IMR-90 (cell line): Measurements from ENCODE around the gene DCLRE1C. TPM values are rescaled to one million over a fixed set of nuclear protein-coding genes. Genes with fewer than 3 reads are reported as not detected.

Experiments
- ATAC-seq: fragments of 200-7000 bp; cut with Tn5 transposase; 2 replicates; pipeline ENCODE4 v1.9.1; 2020; ENCODE audit warnings: low read depth, mild to moderate bottlenecking, moderate library complexity
- BruUV-seq: library from RNA; stranded (reverse); fragments of 400-500 nt; replicated peaks from 2 replicates; lab custom pipeline; 2021; lab: Mats Ljungman, UMichigan
- CTCF ChIA-PET: fragments of 300-600 bp; formaldehyde crosslinking; extraction: SDS; loops from one replicate; lab custom pipeline; 2021; ENCODE audit warnings: antibody characterized with exemption; lab: Yijun Ruan, JAX
- POLR2A ChIA-PET: fragments of 300-600 bp; sonication (Branson Sonifier 250); formaldehyde crosslinking; loops from one replicate; lab custom pipeline; 2022; ENCODE audit warnings: antibody characterized with exemption; ENCODE audit not compliant: unreplicated experiment; lab: Charles Lee
- DNase-seq: peaks from one replicate; pipeline ENCODE4 v3.0.0; 2013
- H2AFZ ChIP-seq: replicated peaks from 2 replicates; pipeline ENCODE3; 2013; ENCODE audit warnings: low read length, mild to moderate bottlenecking; ENCODE audit not compliant: poor library complexity
- H2AK5ac ChIP-seq: 2 replicates; pipeline ENCODE4 v1.6.1; 2013; ENCODE audit warnings: low read depth, low read length, inconsistent platforms
- H2AK9ac ChIP-seq: replicated peaks from 2 replicates; pipeline ENCODE3; 2013; ENCODE audit warnings: mild to moderate bottlenecking, low read depth, low read length, moderate library complexity; ENCODE audit not compliant: poor library complexity
- H2BK120ac ChIP-seq: 2 replicates; pipeline ENCODE4 v1.6.1; 2013; ENCODE audit warnings: low read depth, low read length, inconsistent platforms
- H2BK15ac ChIP-seq: 3 replicates; pipeline ENCODE4 v1.6.1; 2013; ENCODE audit warnings: low read depth, low read length, inconsistent platforms
- H2BK20ac ChIP-seq: 2 replicates; pipeline ENCODE4 v1.6.1; 2013; ENCODE audit warnings: low read depth, mild to moderate bottlenecking, inconsistent platforms, low read length, moderate library complexity
- H2BK5ac ChIP-seq: 2 replicates; pipeline ENCODE4 v1.6.1; 2013; ENCODE audit warnings: mild to moderate bottlenecking, low read depth, low read length, inconsistent platforms; ENCODE audit not compliant: poor library complexity, severe bottlenecking
- H3K14ac ChIP-seq: replicated peaks from 2 replicates; pipeline ENCODE4 v1.6.1; 2013; ENCODE audit warnings: low read depth, low read length, inconsistent platforms
- H3K18ac ChIP-seq: 2 replicates; pipeline ENCODE4 v1.6.1; 2013; ENCODE audit warnings: low read depth, low read length, control low read depth
- H3K23ac ChIP-seq: 2 replicates; pipeline ENCODE4 v1.6.1; 2013; ENCODE audit warnings: low read depth, low read length, inconsistent platforms
- H3K27ac ChIP-seq: 2 replicates; pipeline ENCODE4 v1.5.1; 2013; ENCODE audit warnings: mild to moderate bottlenecking, control low read depth, low read length; ENCODE audit not compliant: insufficient read depth
- H3K27me3 ChIP-seq: 2 replicates; pipeline ENCODE4 v1.6.1; 2013; ENCODE audit warnings: low read length; ENCODE audit not compliant: control insufficient read depth, insufficient read depth
- H3K36me3 ChIP-seq: 2 replicates; pipeline ENCODE4 v1.6.1; 2013; ENCODE audit warnings: low read length, mixed read lengths; ENCODE audit not compliant: control insufficient read depth, insufficient read depth
- H3K4ac ChIP-seq: 2 replicates; pipeline ENCODE4 v1.6.1; 2013; ENCODE audit warnings: low read depth, low read length, inconsistent platforms
- H3K4me1 ChIP-seq: 2 replicates; pipeline ENCODE4 v1.6.1; 2013; ENCODE audit warnings: low read length, mixed read lengths; ENCODE audit not compliant: control insufficient read depth, insufficient read depth
- H3K4me2 ChIP-seq: 2 replicates; pipeline ENCODE4 v1.6.1; 2013; ENCODE audit warnings: low read depth, mild to moderate bottlenecking, control low read depth, low read length, moderate library complexity
- H3K4me3 ChIP-seq: 2 replicates; pipeline ENCODE4 v1.5.1; 2013; ENCODE audit warnings: low read depth, mild to moderate bottlenecking, control low read depth, low read length, moderate library complexity; ENCODE audit not compliant: insufficient read depth
- H3K56ac ChIP-seq: 2 replicates; pipeline ENCODE4 v1.6.1; 2013; ENCODE audit warnings: low read length, inconsistent platforms; ENCODE audit not compliant: insufficient read depth; ENCODE audit errors: extremely low read depth
- H3K79me1 ChIP-seq, 2 experiments: 2 replicates each; pipeline ENCODE4 v1.6.1; 2013; ENCODE audit warnings: low read length in 2 of 2, inconsistent platforms in 1 of 2, low read depth in 1 of 2
- H3K9ac ChIP-seq: 2 replicates; pipeline ENCODE4 v1.6.1; 2013; ENCODE audit warnings: low read depth, low read length, control low read depth
- H3K9me1 ChIP-seq: 2 replicates; pipeline ENCODE4 v1.6.1; 2013; ENCODE audit warnings: low read length, inconsistent platforms; ENCODE audit not compliant: insufficient read depth
- H3K9me3 ChIP-seq: 2 replicates; pipeline ENCODE4 v1.6.1; 2013; ENCODE audit warnings: low read length; ENCODE audit not compliant: control insufficient read depth, insufficient read depth
- H4K20me1 ChIP-seq: 2 replicates; pipeline ENCODE4 v1.6.1; 2013; ENCODE audit warnings: low read length, inconsistent platforms; ENCODE audit not compliant: insufficient read depth
- H4K5ac ChIP-seq: 2 replicates; pipeline ENCODE4 v1.6.1; 2013; ENCODE audit warnings: mild to moderate bottlenecking, low read depth, low read length, control low read depth
- H4K8ac ChIP-seq, 2 experiments: 2 replicates each; pipeline ENCODE4 v1.6.1; 2013; ENCODE audit warnings: low read depth in 2 of 2, low read length in 2 of 2, control low read depth in 1 of 2, inconsistent platforms in 1 of 2
- H4K91ac ChIP-seq: 2 replicates; pipeline ENCODE4 v1.6.1; 2013; ENCODE audit warnings: low read depth, low read length, inconsistent platforms; ENCODE audit not compliant: insufficient read depth
- BHLHE40 ChIP-seq: fragments of 150-350 bp; IDR thresholded peaks from 2 replicates; pipeline ENCODE4 v1.6.1; 2016; ENCODE audit warnings: mild to moderate bottlenecking, low read depth, low read length
- CEBPB ChIP-seq: IDR thresholded peaks from 2 replicates; pipeline ENCODE4 v1.6.1; 2012; ENCODE audit warnings: low read depth, low read length, improper control_type of control experiment
- FOS ChIP-seq: fragments of 150-350 bp; IDR thresholded peaks from 2 replicates; pipeline ENCODE4 v1.6.1; 2016; ENCODE audit warnings: low read depth, low read length
- MAFK ChIP-seq: IDR thresholded peaks from 2 replicates; pipeline ENCODE4 v1.6.1; 2012; ENCODE audit warnings: low read depth, low read length, improper control_type of control experiment
- MAZ ChIP-seq: IDR thresholded peaks from 2 replicates; pipeline ENCODE4 v1.6.1; 2012; ENCODE audit warnings: low read depth, mild to moderate bottlenecking, low read length, improper control_type of control experiment, moderate library complexity, borderline replicate concordance
- MXI1 ChIP-seq: IDR thresholded peaks from 2 replicates; pipeline ENCODE4 v1.6.1; 2012; ENCODE audit warnings: low read depth, mild to moderate bottlenecking, low read length, moderate library complexity, borderline replicate concordance
- NFE2L2 ChIP-seq: fragments of 150-350 bp; IDR thresholded peaks from 2 replicates; pipeline ENCODE4 v1.6.1; 2016; ENCODE audit warnings: low read depth, mild to moderate bottlenecking, low read length
- RAD21 ChIP-seq: IDR thresholded peaks from 2 replicates; pipeline ENCODE4 v1.6.1; 2012; ENCODE audit warnings: low read length, improper control_type of control experiment
- RCOR1 ChIP-seq: IDR thresholded peaks from 2 replicates; pipeline ENCODE4 v1.6.1; 2012; ENCODE audit warnings: mild to moderate bottlenecking, low read length, improper control_type of control experiment; ENCODE audit not compliant: insufficient replicate concordance
- RFX5 ChIP-seq: IDR thresholded peaks from 2 replicates; pipeline ENCODE4 v1.8.0; 2012; ENCODE audit warnings: low read depth, mild to moderate bottlenecking, low read length, moderate library complexity
- SMC3 ChIP-seq: fragments of 150-350 bp; IDR thresholded peaks from 2 replicates; pipeline ENCODE4 v1.6.1; 2016; ENCODE audit warnings: low read depth, mild to moderate bottlenecking, antibody characterized with exemption, low read length, moderate library complexity
- WGBS, 2 experiments: methylation state at CpG; one replicate each; pipeline versions ENCODE4 v1.1.5 to v1.1.7; 2013; ENCODE audit warnings: missing lambda C conversion rate in 2 of 2; ENCODE audit not compliant: insufficient read length in 1 of 2; ENCODE audit errors: extremely low coverage in 2 of 2; 5-methylcytosine and 5-hydroxymethylcytosine counted together
- dilution Hi-C: fragments of 300-500 bp; cut with HindIII; formaldehyde crosslinking; loops from one replicate; pipeline ENCODE4 v1.14.3; 2018; ENCODE audit warnings: low sequenced_read_pairs; ENCODE audit not compliant: unreplicated experiment
- in situ Hi-C: fragments of 300-500 bp; cut with MboI; formaldehyde crosslinking; loops from 3 replicates; pipeline ENCODE4 v1.14.3; 2019; ENCODE audit warnings: low sequenced_read_pairs, inconsistent platforms, mixed read lengths
- intact Hi-C: fragments of 100-400 bp; cut with micrococcal nuclease; formaldehyde crosslinking; loops from 2 replicates; pipeline ENCODE4 v1.10.0; 2022
- polyA plus RNA-seq, 3 experiments: library from polyadenylated mRNA; depleted of rRNA; stranded (reverse); fragments of >200 nt; gene quantifications; 2 replicates each; pipeline ENCODE4 v1.2.3, GENCODE V29; 2012; ENCODE audit warnings: low replicate concordance in 1 of 3
- total RNA-seq: library from RNA; depleted of rRNA; stranded (reverse); fragments of >200 nt; gene quantifications from 2 replicates; pipeline ENCODE4 v1.2.3, GENCODE V29; 2012
- TF ChIP-seq, protein P1 (sequence below): fragments of 150-350 bp; IDR thresholded peaks from 2 replicates; pipeline ENCODE4 v1.6.1; 2017; ENCODE audit warnings: mild to moderate bottlenecking, antibody characterized with exemption, low read length, low read depth
- TF ChIP-seq, protein P2 (sequence below): conservative IDR thresholded peaks from 2 replicates; pipeline ENCODE4 v1.5.1; 2012; ENCODE audit warnings: mild to moderate bottlenecking, low read depth, low read length, improper control_type of control experiment

The DCLRE1C gene
- total and polyA plus RNA-seq, 2 of the 4 experiments (the other 2 are of a cell fraction): 2.9 to 8.1 TPM

DNA sequence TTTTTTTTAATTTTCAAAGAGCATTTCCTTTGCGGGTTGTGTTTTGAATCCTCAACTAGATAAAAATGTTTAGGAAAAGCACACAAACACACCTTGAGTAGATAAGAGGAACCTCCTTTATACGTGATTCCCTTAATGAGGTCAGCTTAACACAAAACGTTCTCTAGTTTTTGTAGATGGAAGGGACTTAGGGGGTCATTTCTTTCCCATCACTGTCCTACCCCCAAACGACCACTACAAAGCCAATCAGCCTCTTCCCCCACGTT is 74.0 kb downstream of the DCLRE1C start:
- peak overlapping the region; percentile 91; the same call in 1 of the 2 replicates for H3K4me3 ChIP-seq
- H3K27me3 ChIP-seq: no peaks in the 10 kb centered on the region
- peak overlapping the region; percentile 57 for H3K9ac ChIP-seq
- H2BK5ac ChIP-seq: no peak overlapping the region
- peaks cover 39 to 56% of the 10 kb centered on the region in 2 experiments for H3K79me1 ChIP-seq
- no peak overlapping the region for H2BK120ac ChIP-seq
- no peak overlapping the region for H2AK9ac ChIP-seq
- H3K56ac ChIP-seq: peak overlapping the region; percentile 17; the same call in 1 of the 2 replicates
- TSS peak; percentile 55 for BruUV-seq
- no peak overlapping the region for H4K91ac ChIP-seq
- H3K27ac ChIP-seq: no peak overlapping the region
- no peaks in the 10 kb centered on the region for H3K36me3 ChIP-seq
- intact Hi-C loops: loop anchor here (10.0 kb wide), 1 partner anchor 225 kb away; no protein-coding TSS in a partner anchor
- no peak overlapping the region; the same call in 1 of the 2 replicates for H3K14ac ChIP-seq
- H4K5ac ChIP-seq: 0 out of 2 replicates have a peak overlapping the region, but pooled peaks have one; percentile 27
- CTCF ChIA-PET: no interaction called here
- no peak for TF ChIP-seq BHLHE40
- TF ChIP-seq, protein P1, sequence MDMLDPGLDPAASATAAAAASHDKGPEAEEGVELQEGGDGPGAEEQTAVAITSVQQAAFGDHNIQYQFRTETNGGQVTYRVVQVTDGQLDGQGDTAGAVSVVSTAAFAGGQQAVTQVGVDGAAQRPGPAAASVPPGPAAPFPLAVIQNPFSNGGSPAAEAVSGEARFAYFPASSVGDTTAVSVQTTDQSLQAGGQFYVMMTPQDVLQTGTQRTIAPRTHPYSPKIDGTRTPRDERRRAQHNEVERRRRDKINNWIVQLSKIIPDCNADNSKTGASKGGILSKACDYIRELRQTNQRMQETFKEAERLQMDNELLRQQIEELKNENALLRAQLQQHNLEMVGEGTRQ: no peak
- no peak for TF ChIP-seq SMC3
- no peak for TF ChIP-seq FOS
- TF ChIP-seq, protein P2, sequence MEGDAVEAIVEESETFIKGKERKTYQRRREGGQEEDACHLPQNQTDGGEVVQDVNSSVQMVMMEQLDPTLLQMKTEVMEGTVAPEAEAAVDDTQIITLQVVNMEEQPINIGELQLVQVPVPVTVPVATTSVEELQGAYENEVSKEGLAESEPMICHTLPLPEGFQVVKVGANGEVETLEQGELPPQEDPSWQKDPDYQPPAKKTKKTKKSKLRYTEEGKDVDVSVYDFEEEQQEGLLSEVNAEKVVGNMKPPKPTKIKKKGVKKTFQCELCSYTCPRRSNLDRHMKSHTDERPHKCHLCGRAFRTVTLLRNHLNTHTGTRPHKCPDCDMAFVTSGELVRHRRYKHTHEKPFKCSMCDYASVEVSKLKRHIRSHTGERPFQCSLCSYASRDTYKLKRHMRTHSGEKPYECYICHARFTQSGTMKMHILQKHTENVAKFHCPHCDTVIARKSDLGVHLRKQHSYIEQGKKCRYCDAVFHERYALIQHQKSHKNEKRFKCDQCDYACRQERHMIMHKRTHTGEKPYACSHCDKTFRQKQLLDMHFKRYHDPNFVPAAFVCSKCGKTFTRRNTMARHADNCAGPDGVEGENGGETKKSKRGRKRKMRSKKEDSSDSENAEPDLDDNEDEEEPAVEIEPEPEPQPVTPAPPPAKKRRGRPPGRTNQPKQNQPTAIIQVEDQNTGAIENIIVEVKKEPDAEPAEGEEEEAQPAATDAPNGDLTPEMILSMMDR: no peak
- no peak for TF ChIP-seq RCOR1
- TF ChIP-seq CEBPB: no peak
- TF ChIP-seq MAFK: no peak
- TF ChIP-seq MXI1: no peak
- TF ChIP-seq RFX5: no peak
- no peak for TF ChIP-seq RAD21
- no peak for TF ChIP-seq NFE2L2
- no peak for TF ChIP-seq MAZ
- H3K23ac ChIP-seq: peak overlapping the region; percentile 85
- peaks cover 12% of the 10 kb centered on the region for H3K9me1 ChIP-seq
- H4K20me1 ChIP-seq: peaks cover 9% of the 10 kb centered on the region; the same call in 1 of the 2 replicates
- H3K4me2 ChIP-seq: peak overlapping the region; percentile 95
- no peak overlapping the region; the same call in 1 of the 2 replicates for H2AK5ac ChIP-seq
- peak overlapping the region; percentile 67 for H2AFZ ChIP-seq
- no peak overlapping the region for H2BK20ac ChIP-seq
- ATAC-seq (no peak), DNase-seq (no peak)
- dilution Hi-C loops: no loop called here
- peaks cover 11% of the 10 kb centered on the region for H3K4me1 ChIP-seq
- H3K18ac ChIP-seq: no peak overlapping the region
- 0 out of 4 replicates have a peak overlapping the region, but pooled peaks of 1 of the 2 experiments have one; percentile 26 for H4K8ac ChIP-seq
- H3K9me3 ChIP-seq: no peaks in the 10 kb centered on the region
- in situ Hi-C loops: no loop called here
- H2BK15ac ChIP-seq: no peak overlapping the region
- POLR2A ChIA-PET: interaction anchor here (0.6 kb wide), 1 partner anchor 13 kb away, joined by 3 read pairs; no protein-coding TSS in a partner anchor
- no peak overlapping the region for H3K4ac ChIP-seq
- WGBS, 2 experiments: no CpG with 5 or more reads among the region's 5 CpGs
